H1 (cell line): ENCODE results near the gene FHIT. TPM values are rescaled to one million over a fixed set of nuclear protein-coding genes. Genes with fewer than 3 reads are reported as not detected.

Source experiments
- CBX5 ChIP-seq: fragments of 300-800, 300-1000 bp; sonication (generic); IDR thresholded peaks from 2 replicates; pipeline ENCODE4 v1.7.1; 2016; ENCODE audit warnings: antibody characterized with exemption, low read length, low read depth
- CEBPB ChIP-seq: IDR thresholded peaks from 2 replicates; pipeline ENCODE4 v1.6.1; 2012; ENCODE audit warnings: low read depth, low read length
- CHD1 ChIP-seq: IDR thresholded peaks from 2 replicates; pipeline ENCODE4 v1.6.1; 2012; ENCODE audit warnings: low read depth, low read length, improper control_type of control experiment
- KDM1A ChIP-seq: fragments of 200-600, 300-600 bp; sonication (generic); IDR thresholded peaks from 2 replicates; pipeline ENCODE4 v1.7.1; 2016; ENCODE audit warnings: mild to moderate bottlenecking, low read length, borderline replicate concordance
- MAFK ChIP-seq: IDR thresholded peaks from 2 replicates; pipeline ENCODE4 v1.6.1; 2012; ENCODE audit warnings: low read depth, mild to moderate bottlenecking, improper control_type of control experiment, low read length
- RBBP5 ChIP-seq: IDR thresholded peaks from 2 replicates; pipeline ENCODE4 v1.7.1; 2012; ENCODE audit warnings: low read depth, mild to moderate bottlenecking, inconsistent platforms, low read length, moderate library complexity, borderline replicate concordance
- SIX5 ChIP-seq: IDR thresholded peaks from 2 replicates; pipeline ENCODE4 v1.6.1; 2011; ENCODE audit warnings: mild to moderate bottlenecking, low read depth, low read length
- SRF ChIP-seq: IDR thresholded peaks from 2 replicates; pipeline ENCODE4 v1.6.1; 2011; ENCODE audit warnings: mild to moderate bottlenecking, low read depth, low read length, moderate library complexity
- polyA plus RNA-seq, 7 experiments: library from polyadenylated mRNA; depleted of rRNA in 3 of 7; stranded (reverse) in 5 of 7; unstranded in 2 of 7; fragments of >200 nt in 5 of 7; fragments of 200-250 nt in 2 of 7; gene quantifications; 1 replicate in 5 of 7; 2 replicates in 1 of 7; 4 replicates in 1 of 7; pipeline versions ENCODE4 v1.2.1 to v1.2.3, GENCODE V29; 2011 to 2013; ENCODE audit warnings: missing spikeins in 2 of 7, mixed read lengths in 2 of 7
- total RNA-seq: library from RNA; stranded (reverse); fragmentation: NEBNext Ultra II Directional; extraction: Animal tissue kit (Norgen Biotek cat#: 25700); gene quantifications from 2 replicates; pipeline ENCODE4 v1.2.1, GENCODE V29; 2021

Gene FHIT
- total and polyA plus RNA-seq, 2 of the 8 experiments (the other 6 are each of a cell fraction or from before 2014, with no cell fraction given) = 1.2 to 3.2 TPM

DNA sequence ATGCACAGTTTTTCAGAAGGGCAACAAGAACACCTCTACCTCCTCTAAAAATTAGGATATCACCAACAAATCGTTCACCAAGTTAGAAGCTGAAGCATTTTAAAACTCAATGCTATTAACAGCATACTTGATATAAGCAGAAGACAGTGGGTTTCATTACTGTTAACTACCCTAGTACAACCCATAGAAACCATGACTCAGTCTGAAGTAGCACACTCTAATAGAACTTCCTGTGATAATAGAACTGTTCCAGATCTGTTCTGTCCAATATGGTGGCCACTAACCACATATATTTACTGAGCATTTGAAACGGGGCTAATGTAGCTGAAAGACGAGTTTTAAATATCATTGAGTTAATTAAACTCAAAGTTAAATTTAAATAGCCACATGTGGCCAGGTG lies 1075.6 kb downstream of the FHIT start (continued):
- TF ChIP-seq KDM1A (no peak), RBBP5 (no peak), CBX5 (no peak), CEBPB (no peak), MAFK (no peak), SRF (no peak), SIX5 (no peak), CHD1 (no peak)
